Stimulated activated CD8-positive, alpha-beta memory T cell treated with anti-CD3 and anti-CD28 coated beads, Interleukin-2, amount 100 ng/mL, for 48 hours (primary cell): ENCODE measurements around the gene SREBF2.
"Not testable (repeated sequence)": the region's sequence is repeated elsewhere in the genome, so short reads cannot be mapped to it uniquely, and the experiment has no call there.

Experiments
- DNase-seq, 2 donors: peaks; one replicate each; pipeline ENCODE4 v3.0.0-alpha.2; 2020; ENCODE audit warnings: low read depth in 2 of 2

Gene SREBF2

GRCh38 chr22:41821471-41822316 lies 11.2 kb upstream of the SREBF2 start:
- no peak for DNase-seq

DNA sequence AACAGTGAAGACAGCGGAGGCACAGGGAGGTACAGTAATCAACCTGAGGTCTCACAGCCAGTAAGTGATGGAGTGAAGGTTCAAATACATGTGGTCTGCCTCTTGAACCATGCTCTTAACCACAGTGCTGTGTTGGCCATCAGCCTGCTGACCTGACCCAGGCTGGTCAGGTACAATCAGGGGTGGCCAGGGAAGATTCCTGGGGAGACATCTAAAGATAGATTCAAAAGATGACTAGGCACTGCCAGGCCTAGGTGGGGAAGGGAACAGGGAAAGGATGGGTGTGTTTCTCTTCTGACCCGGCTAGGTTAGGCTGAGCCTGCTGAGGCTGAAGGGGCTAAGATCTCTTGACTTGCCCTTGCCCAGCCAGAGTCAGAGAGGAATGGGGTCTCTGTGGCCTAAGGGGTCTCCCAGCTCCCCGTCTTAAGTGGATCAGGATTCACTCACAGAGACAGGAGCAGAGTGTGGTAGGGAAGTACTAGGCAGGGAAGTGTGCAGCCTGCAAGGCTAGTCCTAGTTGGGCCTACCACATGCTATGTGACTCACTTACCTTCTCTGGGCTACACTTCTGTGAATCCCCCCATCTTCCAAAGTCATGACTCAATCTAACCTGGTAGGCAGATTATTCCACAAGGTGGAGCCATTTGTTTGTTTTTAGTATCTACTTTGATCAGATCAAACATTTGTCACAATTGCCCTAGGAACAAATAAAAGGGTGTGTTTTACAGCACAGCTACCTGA lies 10.4 kb upstream of the SREBF2 start:
- no peak for DNase-seq

DNA sequence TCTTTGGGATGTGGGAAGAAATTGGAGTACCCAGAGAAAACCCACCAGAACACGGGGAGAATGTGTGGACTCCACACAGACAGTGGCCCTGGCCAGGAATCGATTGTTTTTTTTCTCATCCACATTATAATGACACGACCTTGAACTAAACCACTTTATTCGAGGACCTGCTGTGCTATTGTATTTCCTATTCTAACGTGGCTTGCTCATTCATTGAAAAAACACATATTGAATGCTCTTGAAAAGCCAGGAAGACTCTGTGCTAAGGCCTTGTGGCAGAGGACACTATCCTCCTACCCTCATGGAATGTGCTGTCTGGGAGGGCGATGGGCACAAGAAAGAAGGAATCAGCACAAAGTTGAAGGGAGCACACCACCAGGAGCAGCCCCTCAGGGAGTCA lies 9.1 kb upstream of the SREBF2 start:
- no peak for DNase-seq

GRCh38 chr22:41825376-41825775 lies 7.5 kb upstream of the SREBF2 start:
- DNase-seq = no peak

GRCh38 chr22:41826021-41826420 lies 6.9 kb upstream of the SREBF2 start:
- DNase-seq = no peak

- DNase-seq = no peak
These were observed 6.2 kb upstream of the SREBF2 start for GRCh38 chr22:41826430-41827383.

DNA sequence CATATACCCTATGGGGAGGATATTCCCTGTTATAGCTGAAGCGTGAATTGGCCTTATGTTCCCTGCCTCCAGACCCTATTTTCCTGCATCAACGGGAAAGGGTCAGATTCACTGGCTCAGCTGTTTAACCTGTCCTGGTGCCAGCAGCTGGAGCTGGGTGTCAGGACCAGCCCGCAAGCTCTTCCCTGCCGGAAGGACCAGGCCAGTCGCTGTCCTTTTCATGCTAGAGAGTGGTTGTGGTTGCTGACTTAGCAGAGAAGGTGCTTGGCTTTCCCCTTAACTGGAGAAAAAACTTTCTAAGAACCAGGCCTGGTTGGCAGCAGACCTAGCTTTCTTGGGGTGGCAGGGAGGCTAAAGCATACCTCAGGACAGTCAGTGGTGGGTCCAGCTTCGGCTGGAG lies 5.2 kb upstream of the SREBF2 start:
- DNase-seq = no peak

DNA sequence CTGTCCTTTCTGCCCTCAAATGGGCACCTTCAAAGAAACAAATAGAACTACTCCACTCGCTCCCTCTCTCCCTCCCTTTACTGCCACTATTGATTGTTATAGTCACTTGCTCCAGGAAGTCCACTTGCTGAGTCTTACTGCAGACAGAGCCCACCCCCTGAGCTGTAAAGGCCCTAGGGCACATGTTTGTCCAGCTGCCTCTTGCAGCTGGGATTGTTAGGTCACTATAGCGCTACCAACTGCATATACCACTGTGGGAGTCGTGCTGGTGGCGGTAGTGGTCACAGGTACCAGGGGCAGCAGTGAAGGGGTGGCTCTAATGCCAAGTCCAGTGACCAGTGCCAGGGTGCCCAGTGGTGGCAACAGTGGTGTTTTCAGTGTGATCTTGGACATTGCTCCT lies 4.4 kb upstream of the SREBF2 start:
- DNase-seq = no peak

DNA sequence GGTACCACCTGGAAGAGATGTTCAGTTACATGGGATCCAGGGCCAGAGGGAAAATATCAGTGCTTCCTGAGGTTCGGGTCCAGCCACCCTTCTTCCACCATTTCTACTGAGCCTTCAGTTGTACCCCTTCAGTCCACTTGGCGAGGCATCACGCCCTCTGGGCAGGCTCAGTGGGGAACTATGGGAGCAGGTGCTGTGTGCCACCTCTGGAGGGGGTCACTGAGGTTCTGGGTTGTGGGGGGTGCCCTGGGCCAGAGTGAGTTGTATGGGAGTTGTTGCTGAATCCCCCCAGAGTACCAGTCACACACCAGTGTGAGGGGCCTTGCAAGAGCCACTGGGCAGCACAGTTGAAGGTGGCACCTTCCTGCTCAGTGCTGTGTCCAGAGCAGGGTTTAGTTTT lies 2.7 kb upstream of the SREBF2 start:
- no peak for DNase-seq

GRCh38 chr22:41831383-41831782 lies 1.5 kb upstream of the SREBF2 start:
- DNase-seq = no peak

DNA sequence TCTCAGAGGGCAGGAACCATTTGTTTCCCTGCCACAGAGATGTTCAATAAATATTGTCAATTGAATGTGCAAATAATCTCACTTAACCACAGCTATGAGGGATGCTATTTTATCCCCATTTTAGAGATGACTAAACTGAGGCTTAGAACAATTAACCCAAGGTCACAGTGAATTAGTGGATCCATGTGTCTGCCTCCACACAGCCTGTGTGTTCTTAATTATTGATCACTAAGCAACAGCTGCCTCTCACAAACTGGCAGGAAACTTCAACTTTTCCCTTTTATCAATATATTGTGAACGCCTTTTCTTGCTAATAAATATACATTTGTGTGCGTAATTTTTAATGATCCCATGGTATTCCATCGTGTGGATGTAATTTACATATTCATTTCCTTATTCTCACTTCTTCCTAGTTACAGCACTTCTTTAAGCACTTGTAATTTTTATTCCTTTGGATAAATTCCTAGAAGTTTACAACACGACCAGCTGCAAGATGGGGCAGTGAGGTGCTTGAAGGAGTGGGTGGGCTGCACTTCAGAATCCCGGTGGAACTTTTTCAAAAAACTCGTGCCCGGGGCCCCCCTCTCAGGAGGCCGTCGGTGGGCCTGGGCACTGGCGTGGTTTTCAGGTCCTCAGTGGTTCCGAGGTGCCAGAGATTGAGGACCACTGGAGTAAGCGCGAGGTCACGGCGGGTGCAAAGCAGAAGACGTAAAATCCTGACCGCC lies 915 bp upstream of the SREBF2 start:
- DNase-seq = no peak

- DNase-seq = peak; percentile 37 to 39
These were observed 582 bp downstream of the SREBF2 start for GRCh38 chr22:41833369-41834004.

- no peak for DNase-seq
These were observed 1.4 kb downstream of the SREBF2 start for GRCh38 chr22:41834005-41834944.

DNA sequence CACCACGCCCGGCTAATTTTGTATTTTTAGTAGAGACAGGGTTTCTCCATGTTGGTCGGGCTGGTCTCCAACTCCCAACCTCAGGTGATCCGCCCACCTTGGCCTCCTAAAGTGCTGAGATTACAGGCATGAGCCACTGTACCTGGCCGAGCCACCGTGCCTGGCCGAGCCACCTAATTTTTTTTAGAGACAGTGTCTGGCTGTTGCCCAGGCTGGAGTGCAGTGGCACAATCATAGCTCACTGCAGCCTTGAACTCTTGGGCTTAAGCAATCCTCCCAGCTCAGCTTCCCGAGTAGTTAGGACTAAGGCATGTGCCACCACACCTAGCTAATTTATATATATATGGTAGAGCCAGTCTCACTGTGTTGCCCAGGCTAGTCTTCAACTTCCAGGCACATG lies 2.6 kb downstream of the SREBF2 start:
- not testable (repeated sequence) for DNase-seq

GRCh38 chr22:41836551-41836950 lies 3.6 kb downstream of the SREBF2 start:
- no peak for DNase-seq

DNA sequence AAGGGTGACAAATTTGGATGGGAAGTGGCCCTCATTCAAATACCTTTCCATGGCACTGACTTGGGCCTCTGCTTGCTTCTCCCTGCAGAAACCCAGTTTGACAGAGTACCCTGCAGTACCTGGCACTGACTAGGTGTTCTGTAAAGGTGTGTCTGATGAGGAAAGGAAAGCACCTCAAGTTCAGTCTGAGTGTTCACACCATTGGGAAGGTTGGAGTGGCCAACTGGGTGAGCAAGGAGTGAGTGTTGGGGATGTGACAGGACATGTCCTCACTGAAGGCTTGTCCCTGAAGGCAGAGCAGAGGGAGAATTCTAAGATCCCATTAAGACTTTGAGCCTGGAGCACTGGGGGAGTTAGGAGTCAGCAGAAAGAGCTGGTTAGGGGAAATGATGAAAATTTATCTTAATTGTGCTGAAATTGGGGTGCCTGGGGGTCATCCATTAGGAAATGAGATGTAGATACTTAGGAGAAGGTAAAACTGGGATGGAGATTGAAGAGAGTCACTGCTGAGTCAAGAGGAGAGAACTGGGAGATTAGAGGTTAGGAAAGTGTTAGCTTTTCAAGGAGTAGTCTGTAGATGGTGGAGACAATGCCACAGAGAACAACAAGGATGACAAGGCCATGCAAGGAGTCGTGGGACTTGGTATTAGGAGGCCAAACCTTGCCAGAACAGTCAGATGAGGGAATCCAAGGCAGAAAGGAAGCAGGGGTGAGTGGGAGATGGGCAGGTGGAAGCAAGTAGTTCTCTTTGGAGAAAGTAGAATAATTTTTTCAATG lies 6.1 kb downstream of the SREBF2 start:
- no peak for DNase-seq

DNA sequence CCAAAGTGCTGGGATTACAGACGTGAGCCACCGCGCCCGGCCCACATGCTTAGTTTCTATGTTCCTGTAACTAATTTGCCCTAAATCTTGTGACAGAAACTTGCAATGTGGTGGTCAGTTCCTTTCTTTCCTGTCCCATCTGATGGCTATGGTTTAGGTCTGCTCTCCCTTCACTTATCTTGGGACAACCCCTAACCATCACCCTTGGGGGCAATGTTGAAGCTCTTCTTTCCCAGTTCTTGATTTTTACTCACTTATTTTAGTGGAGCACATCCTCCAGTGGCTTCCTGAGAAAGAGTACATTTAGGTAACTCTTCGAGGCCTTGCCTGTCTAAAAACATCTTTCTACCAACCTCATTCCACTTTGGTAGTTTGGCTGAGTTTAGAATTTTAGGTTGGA lies 7.3 kb downstream of the SREBF2 start:
- DNase-seq = no peak

DNA sequence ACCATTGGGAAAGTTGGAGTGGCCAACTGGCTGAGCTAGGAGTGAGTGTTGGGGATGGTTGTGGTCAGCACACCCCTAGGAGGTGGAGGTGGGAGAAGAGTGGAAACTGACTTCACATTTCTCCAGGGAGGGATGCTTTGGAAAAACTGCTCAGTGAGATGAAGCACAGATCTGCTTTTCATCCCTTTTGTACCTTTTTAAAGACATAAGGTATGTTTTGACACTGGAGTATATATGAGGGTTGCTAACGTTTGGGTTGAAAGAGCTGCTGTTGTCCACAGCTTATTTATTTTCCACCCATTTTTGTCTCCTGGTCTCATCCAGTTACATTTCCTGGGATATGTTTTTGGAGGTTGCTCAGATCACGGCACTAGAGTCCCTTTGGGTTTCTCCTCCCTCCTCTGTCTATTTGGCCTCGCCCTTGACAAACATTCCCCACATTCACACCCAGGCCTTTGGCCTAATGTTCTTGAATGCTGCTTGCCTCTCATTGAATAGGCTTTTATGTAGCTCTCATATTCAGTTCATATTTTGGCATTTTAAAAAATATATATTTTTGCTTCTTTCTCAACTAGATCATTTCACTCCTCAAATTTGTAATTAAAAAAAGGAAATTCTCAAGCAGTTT lies 8.3 kb downstream of the SREBF2 start:
- DNase-seq = no peak
